Epithelial cell of alveolus of lung (primary cell): ENCODE data around the gene ZNG1C. TPM values are rescaled to one million over a fixed set of nuclear protein-coding genes. Genes with fewer than 3 reads are reported as not detected.

Source experiments
- total RNA-seq: library from RNA; depleted of rRNA; stranded (reverse); fragments of >200 nt; gene quantifications from 2 replicates; pipeline ENCODE4 v1.2.1, GENCODE V29; 2015

Gene ZNG1C
- 6.9 and 7.2 TPM in 2 replicates for total RNA-seq

DNA sequence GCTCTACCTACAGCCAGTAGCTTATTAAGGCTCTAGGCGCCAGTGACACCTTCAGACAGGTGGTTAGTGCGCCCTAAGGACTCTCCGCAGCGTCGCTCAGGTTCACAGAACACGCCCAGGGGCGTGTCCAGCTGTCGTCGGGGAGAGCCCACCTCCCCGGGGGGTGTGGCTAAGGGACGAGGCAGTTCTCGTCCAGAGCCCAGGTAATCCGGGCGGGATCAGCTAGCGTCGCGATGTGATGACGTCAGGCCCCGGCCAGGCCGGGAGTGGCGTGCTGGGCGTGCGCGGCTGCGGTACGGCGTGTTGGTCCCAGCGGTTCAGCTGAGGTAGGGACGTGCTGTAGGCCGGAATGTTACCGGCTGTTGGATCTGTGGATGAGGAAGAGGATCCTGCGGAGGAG, at the start of gene ZNG1C:
TSS of gene ZNG1C (plus strand) at position 301 of the 400 bp plus-strand sequence. CDS start at position 350, 49 bp downstream.

DNA sequence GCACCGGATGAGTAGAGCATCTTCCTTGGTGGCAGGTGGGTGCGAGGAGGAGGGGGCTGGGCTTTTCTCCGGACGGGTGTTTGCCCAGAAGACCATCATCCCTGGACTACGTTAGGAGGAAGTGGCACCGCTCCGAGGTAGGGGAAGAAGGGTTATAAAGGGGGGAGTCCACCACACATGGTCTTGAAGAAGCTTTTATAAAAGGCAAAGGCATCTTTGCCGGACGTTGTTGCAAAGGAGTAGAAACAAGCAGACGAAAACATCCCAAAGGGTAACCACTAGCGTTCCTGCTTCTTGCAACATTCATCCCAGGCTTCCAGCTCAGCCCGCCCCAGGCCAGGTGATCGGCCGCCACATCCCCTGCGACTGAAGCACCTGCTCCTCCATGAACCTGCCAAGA, 60.8 kb downstream of the ZNG1C start, which contains the start of gene FOXD4L3:
TSS of gene FOXD4L3 (plus strand) at position 301 of the 400 bp plus-strand sequence. CDS start at position 386, 85 bp downstream.

Other genes with a start within 250 kb of the ZNG1C start
- not detected in 2 replicates for gene FOXD4L3, start 60.9 kb downstream of the ZNG1C start, total RNA-seq
- 0.39 and 1.4 TPM in 2 replicates for gene PGM5, start 114.6 kb downstream of the ZNG1C start, total RNA-seq